Measurements from ENCODE around the gene C2orf15.

GRCh38 chr2:99101697-99102096, 39.8 kb upstream of the C2orf15 start:
- TF ChIP-seq CTCF (conservative IDR thresholded peaks at IDR 0.05; ENCODE audit: low read length) = no peak
- no peak for TF ChIP-seq EZH2phosphoT487 (IDR thresholded peaks at IDR 0.05; ENCODE audit: borderline replicate concordance, low read depth, low read length)
